HG02759 (cell line): ENCODE measurements around the gene VCL.
"Not testable (repeated sequence)": the region's sequence is repeated elsewhere in the genome, so short reads cannot be mapped to it uniquely, and the experiment has no call there.

Source experiments
- ATAC-seq: cut with Tn5 transposase; IDR thresholded peaks from one replicate; pipeline ENCODE4 v1.9.1; 2021; ENCODE audit warnings: mild to moderate bottlenecking, moderate library complexity; ENCODE audit not compliant: unreplicated experiment

VCL gene

DNA sequence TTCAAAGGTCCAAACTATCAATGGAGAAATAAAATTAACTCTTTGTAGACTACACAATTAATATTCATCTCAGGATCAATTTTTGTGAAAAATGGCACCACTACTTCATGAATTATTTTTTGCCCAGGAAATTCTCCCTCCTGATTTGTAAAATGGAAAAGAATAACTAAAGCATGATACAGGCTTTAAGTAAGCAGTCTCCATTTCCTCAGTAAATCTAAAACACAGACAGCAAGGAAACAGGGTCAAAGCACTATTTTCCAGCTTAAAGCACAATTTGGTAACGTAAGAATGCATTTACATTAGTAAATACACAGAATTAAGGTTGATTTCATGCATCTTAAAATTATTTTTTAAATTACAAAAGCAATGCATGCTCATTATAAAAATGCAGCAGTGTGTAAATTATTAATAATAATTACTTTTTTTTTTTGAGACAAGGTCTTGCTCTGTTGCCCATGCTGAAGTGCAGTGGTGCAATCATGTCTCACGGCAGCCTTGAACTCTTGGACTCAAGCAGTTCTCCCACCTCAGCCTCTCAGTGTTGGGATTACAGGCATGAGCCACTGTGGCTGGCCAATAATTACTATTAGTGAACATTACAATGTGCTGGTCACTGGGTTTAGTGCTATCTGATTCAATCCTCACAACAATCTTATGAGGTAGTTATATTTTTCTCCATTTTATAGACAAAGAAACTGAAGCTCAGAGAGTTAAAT is 26.1 kb upstream of the VCL start:
- ATAC-seq = no peak

DNA sequence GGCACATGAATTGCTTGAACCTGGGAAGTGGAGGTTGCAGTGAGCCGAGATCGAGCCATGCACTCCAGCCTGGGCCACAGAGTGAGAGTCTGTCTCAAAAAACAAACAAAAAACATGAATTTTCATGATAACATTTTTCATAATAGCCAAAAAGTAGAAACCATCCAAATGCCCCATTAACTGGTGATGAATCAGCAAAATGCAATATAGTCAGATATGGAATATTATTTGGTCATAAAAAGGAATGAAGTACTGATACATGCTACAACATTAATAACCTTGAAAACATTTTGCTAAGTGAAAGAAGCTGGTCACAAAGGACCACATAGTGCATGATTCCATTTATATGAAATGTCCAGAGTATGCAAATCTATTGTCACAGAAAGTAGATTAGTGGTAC is 24.5 kb upstream of the VCL start:
- ATAC-seq = no peak

DNA sequence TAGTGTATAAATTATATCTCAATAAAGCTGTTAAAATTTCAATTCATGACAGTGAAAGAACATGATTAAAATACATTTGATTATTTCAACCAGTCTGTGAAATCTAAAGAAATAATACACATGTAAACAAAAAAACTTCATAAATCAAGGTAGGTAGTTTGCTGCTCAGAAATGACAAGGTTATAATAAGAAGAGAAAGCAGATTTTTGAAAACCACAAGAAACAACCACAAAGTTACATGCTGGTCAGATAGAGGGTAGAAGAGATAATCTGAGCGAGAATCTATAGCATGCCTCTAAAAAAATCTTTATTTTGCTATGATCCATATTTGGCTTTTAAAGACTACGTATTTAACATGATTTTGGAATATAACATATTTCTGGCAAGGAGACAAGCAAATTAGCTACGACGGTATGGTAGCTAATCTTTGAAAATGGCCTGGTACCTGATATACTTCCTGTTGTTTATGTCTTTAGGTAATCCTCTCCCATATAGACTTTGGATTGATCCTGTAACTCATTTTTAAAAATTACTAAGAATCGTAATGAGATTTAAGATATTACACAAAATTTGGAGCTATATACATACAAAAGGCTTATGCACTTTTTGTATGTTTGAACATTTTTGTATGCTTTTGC is 23.5 kb upstream of the VCL start:
- ATAC-seq = no peak

DNA sequence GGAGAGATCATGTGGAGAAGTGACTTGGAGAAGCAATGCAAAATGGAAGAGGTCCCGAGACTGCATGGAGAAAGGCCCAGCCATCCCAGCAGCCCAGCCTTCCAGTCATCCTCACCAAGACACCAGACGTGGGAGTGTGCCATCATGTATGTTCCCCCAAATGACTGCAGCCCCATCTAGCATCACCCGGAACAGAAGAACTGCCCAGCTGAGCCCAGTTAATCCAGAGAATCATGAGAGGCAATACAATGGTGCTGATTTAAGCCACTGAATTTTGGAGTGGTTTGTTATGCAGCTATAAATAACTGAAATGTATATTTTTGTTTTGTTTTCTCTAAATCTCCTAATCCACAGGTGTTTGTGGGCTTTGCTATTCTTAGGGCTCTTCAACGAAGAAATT is 22.5 kb upstream of the VCL start:
- ATAC-seq = no peak

DNA sequence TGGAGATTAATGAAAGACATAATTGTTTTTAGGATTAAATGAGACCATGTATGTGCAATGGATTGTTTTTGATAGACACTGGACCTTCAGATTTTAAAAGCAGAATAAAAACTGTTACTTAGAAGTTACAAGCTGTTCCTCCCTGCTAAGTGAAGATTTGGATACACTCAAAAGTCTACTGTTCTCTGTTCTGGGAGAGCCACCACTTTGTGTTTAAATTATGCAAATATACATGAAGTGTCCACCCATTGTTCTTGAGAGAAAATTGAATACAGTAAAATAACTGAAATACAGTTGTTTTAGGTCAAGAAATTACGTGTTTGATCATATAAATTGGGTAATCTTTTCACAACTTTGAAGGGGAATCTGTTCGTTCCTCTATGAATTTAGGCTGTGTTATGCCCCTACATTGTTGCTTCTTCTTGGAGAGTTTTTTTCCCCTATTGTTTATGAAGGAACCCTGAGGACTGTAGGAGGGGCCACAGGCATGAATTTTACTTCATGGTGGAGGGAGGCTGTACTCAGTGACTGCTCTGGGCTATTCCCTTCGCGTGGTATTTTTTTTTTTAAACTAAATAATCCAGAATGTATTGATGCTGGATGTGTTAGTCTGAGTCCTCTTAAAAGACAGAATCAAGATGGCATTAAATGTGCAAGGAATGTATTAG is 18.6 kb upstream of the VCL start:
- ATAC-seq = no peak

DNA sequence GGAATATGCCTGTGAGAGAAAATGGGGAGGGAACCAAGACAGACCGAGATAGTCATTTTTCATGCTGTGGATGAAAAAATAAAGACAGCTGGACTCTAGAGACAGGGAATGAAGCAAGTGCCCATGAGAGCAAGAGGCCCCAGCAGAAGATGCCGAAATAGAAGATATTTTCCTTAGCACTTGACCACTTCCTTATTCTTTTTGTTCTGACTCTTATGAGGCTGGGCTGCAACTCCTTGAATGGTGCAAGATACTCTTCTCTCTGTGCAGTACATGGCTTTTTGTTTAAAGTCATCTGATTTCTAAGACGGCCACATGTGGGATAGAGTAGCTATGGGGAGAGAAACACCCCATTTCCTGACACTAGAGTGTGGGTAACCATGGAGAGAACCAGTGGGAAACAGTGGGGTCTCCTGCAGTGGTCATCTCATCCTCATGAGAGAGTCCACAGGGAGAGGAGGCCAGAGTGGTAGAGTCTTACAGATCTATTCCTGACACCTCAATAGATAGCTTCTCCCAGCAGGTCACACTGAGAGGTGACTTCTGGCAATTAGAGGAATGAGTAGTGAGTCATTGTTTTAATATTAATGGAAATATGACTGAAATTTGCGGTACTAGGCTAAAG is 18.0 kb upstream of the VCL start:
- ATAC-seq = no peak

DNA sequence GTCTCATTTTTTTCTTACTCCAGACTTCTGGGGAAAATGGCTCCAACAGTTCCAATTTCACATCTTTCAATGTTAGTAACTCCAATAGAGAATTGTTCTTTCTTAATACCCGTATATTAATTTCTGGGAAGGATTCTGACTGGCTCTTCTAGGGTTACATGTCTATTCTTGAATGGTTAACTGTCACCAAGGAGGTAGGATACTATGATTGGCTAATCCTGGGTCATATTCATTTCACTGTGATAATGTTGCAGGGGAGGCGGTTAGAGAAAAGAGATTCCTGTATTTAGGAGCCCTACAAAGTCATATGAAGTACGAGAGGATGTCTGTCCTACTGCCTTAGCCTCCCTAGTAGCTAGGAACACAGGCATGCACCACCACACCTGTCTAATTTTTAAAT is 16.1 kb upstream of the VCL start:
- ATAC-seq = no peak

DNA sequence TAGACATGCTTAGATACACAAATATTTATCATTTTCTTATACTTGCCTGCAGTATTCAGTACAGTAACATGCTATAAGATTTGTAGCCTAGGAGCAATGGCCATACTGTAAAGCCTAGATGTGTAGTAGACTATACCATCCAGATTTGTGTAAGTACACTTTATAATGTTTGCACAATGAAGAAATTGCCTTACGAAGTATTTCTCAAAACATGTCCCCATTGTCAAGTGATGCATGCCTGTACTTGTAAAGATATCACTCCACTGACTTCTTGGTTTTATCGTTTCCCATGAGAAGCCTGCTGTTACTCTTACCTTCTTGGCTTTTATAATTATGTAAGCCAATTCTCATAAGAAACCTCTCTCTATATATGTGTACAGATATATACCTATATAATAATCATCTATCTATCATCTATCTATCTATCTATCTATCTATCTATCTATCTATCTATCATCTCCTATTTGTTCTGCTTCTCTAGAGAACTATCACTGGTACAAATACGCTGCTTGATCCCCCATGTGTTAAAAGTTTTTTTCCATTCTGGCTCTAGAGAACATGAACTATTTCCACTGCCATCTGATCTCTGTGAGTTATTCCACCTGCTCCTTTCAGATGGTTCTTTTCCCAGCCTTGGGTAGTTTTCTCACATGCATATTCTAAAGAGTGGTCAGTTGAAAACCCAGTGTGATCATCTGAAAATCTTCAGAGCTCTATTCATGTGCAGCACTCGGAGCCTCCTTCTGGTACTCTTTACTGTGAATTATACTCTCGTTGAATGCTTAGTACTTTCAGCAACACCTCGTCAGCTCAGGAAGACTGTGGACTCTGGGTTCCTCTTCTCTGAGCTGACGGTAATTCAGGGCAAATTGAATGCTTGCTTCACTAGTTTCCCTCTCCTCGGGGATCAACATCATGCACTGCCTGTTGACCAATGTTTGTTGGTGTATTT is 14.5 kb upstream of the VCL start:
- ATAC-seq = no peak

DNA sequence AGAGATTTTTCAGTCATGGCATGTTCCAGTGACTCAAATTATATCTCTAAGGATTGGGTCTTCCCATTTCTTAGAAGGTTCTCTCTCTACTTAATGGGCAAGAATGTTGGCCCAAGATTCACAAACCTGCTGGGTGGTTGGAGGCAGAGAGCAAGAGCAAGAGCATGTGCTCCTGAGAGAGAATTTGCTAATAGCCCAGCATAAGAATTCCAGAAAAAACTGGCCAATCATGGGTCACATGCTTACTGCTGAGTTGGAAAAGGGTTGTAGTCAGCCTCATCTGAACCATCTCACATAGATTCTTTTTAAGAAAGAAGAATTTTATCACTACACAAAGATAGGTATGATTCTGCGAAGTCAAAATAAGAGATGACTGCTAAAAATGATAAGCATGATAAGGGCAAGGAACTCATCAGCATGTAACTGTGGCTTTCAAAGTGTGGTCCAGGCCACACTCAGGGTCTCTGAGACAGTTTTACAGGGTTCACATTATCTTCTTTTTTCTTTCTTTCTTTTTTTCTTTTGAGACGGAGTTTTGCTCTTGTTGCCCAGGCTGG is 8.2 kb upstream of the VCL start:
- ATAC-seq = no peak

DNA sequence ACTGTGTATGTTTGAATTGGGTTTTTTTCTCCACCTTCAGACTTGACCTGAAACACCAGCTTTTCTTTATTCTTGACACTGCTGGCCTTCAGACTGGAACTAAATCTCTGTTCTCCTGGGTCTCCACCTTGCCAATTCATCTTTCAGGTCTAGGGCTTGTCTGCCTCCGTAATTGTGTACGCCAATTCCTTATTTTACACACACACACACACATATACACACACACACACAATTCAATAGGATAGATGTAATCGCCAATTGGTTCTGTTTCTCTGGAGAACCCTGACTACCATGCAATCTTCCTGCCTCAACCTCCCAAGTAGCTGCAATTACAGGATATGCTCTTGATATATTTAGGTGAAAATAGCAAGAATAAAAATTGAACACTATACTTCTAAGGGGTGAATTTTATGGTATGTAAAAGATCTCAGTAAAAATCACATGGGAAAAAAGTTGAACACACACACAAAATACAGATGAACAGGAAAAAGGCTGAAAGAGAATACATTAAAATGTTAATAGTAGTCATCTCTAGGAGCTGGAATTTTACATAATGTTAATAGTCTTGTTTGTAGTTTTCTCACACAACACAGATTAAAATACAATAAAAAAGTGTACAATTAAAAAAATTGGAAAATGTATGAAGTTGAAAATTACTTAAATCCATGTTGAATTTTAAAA is 6.6 kb upstream of the VCL start:
- no peak for ATAC-seq

DNA sequence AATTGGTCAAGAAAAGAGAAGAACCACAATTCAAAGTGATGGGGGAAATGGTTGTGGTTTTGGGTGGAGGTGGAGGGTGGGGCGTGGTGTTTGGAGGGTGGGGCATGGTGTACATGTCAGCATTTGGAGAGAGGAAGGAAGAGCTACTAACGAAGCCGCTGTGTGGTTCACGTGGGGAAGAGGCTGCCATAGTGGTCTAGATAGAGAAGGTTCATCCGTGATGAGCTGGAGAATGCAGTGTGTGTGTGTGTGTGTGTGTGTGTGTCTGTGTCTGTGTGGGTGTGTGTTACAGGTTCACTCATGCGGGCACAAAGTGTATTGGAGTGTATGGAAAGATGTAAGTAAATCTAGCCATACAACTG is 6.1 kb upstream of the VCL start:
- no peak for ATAC-seq

DNA sequence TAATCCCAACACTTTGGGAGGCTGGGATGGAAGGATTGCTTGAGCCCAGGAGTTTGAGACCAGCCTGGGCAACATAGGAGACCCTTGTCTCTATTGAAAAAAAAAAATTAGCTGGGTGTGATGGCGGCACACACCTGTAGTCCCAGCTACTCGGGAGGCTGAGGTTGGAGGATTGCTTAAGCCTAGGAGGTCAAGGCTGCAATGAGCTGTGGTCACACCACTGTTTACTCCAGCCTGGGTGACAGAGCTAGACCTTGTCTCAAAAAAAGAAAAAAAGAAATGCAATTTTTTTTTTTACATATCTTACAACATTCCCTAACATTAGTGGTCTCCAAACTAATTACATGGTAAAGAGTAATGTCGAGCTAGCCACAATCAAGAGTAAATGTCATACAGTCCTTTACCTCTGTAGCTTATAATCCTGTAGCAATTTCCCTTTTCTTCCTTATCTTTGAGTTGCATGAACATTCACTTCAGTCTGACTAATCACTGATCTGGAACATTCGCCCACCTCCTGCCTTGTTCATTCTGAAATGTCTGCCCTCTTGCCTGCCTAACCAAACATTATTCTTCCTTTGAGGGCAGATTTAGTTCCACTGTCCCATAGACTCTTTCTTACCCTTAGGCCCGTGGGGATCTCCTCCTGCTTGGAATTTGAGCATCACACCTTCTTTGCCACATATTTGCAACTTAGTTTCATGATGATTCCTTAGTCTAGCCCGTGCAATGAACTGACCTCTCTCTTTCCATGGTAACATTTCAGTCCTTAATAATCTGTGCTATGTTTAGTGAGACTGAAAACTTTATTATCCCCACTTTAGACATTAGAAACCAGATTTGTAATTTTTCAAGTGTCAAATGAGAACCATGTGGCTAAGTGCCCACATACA is 4.8 kb upstream of the VCL start:
- no peak for ATAC-seq

DNA sequence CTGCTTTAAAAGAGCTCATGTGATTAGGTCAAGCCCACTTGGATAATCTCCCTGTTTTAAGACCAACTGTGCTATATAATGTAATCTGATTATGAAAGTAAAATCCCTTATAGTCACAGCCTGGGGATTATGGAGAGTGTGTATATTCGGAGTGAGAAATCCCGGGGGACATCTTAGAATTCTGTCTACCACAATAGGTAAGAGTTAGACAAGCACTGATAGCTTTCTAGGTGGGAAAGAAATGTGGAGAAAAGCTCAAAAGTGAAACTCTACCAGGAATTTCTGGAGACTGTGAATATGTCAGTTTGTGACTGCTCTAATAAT is 2.9 kb upstream of the VCL start:
- ATAC-seq = no peak

DNA sequence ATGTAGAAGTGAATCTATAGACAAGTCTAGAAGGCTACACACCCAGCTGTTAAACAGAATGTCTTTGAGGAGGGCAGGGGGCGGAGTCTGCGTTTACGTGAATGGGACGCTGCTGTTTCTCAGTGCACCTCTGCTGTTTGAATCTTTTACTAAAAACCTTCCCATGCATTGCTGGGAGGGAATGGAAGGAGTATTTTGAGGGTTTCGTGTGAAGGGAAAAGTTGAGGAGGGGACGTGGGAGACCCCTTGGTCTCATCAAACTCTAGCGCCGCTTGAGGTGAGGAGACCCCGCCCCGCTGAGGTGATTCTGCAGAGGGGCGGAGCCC is 492 bp upstream of the VCL start:
- ATAC-seq = peak; percentile 37

DNA sequence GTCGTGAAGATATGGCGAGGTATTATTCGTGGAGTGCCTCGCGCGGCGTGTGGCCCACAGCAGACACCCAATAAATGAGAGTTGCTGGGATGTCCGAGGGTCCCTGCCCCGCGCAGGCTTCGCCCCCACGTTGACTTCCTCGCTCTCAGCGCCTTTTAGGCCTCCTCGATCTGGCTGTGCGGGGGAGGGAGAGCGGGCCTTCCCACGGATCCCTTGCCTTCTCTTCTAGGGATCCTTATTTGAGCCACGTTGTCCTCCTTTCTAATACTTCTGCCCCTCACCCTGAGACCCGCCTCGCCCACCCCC is 660 bp downstream of the VCL start:
- no peak for ATAC-seq

DNA sequence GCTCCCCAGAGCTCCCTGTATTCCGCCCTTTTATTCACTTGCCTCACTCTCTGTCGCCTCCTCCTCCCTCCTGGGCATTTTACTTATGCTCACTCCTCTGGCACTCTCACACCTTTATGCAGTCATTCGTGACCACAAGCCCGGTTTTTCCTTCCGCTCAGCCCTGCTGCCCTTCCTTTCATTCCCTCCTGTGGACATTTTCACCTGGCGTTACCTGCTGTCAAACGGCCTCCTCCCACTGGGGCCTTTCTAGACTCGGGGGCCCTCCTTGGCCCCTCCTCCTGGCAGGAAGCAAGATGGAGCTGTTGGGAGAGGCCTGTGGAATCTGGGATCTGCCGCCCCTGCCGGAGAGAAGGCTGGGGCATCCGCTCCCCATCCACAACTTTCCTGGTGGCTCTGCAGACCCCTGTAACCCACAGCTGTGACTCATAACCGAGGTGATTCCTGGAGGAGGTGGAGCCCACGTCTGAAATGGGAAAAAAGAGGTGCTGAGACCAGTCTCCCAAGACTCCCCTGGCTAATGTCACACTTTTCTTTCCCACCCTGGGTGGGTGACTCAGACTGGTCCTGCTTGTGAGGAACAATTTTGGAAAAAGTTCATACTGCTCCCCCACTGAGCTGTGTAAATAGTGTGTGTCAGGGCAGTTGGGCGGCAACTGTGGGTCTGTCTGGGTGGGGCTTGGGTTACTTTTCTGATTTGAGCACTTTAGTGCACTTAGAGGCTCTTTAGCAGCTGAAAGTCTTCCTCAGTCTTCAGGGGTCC is 1.2 kb downstream of the VCL start:
- no peak for ATAC-seq

DNA sequence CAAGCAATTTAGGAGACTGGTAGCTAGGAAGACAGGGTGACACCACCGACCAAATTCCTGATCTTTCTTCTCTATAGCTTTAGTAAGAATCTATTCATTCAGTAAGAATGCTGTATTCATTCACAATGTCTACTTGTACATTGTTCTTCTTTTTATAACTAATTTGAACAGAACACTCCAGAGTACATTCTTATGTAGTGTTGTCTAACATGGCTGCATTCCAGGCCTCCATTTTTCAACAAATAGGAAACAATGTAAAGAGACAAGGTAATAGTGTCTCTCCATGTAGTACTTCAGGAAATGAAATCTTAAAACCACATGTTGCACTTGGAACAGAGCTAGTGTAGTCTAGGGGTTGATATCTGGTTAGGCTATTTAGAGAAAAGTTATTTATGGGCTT is 1.8 kb downstream of the VCL start:
- no peak for ATAC-seq

DNA sequence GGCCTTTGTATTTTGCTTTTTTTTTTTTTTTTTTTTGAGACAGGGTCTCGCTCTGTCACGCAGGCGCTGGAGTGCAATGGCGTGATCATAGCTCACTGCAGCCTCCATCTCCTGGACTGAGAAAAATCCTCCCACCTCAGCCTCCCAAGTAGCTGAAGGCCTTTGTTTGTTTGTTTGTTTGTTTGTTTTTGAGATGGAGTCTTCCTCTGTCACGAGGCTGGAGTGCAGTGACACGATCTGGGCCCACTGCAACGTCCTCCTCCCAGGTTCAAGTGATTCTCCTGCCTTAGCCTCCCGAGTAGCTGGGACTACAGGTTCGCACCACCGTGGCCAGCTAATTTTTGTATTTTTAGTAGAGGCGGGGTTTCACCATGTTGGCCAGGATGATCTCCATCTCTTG is 2.3 kb downstream of the VCL start:
- ATAC-seq = not testable (repeated sequence)
